ENCODE data around the gene HSD17B1. TPM values are rescaled to one million over a fixed set of nuclear protein-coding genes. Genes with fewer than 3 reads are reported as not detected.

Gene HSD17B1
- total RNA-seq, 1 experiment from 2014 or later, result 1.3 TPM

DNA sequence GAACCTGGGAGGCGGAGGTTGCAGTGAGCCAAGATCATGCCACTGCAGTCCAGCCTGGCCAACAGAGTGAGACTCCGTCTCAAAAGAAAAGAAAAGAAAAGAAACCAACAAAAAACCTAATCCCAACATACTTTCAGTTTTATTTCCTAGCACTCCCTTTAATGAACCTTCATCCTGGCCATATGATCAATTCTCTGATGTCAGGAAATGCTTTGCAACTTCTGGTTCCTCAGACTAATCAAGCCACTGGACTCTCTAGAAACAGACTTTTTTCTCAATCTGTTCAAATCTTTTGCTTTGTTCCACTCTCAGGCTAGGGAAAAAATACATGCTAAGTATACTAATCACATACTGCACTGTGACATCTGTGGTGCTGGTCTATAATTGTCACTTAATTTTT lies 38.2 kb downstream of the HSD17B1 start:
- Histone ChIP-seq H3K4me2 (no peak overlapping the region), H3K27me3 (ENCODE audit: insufficient read depth, low read depth) (no peaks in the 10 kb centered on the region), H2AFZ (no peak overlapping the region), H4K20me1 (ENCODE audit: insufficient read depth) (no peaks in the 10 kb centered on the region), H3K9me3 (ENCODE audit: insufficient read depth, low read depth) (no peaks in the 10 kb centered on the region), H3K9me2 (ENCODE audit: insufficient read depth) (no peaks in the 10 kb centered on the region), H3K4me3 (no peak overlapping the region), H3F3A (ENCODE audit: insufficient read depth, low read depth) (peaks cover 4% of the 10 kb centered on the region; the same call in 1 of the 2 replicates), H3K27ac (no peak overlapping the region), H3K36me3 (ENCODE audit: low read depth) (peaks cover 10% of the 10 kb centered on the region; the same call in 1 of the 2 replicates), H3K79me2 (ENCODE audit: low read depth) (no peaks in the 10 kb centered on the region), H3K4me1 (replicated peaks; ENCODE audit: insufficient read depth) (no peaks in the 10 kb centered on the region)
- BruUV-seq (replicated peaks), result no TSS peak
- ChIA-PET CTCF (no interaction called here), POLR2A (ENCODE audit: unreplicated experiment) (no interaction called here)
- intact Hi-C loops (cut with micrococcal nuclease; ENCODE audit: unreplicated experiment), result no loop called here
- TF ChIP-seq EZH2 (IDR thresholded peaks at IDR 0.05; ENCODE audit: low read depth), result no peak
- TF ChIP-seq, protein P1, sequence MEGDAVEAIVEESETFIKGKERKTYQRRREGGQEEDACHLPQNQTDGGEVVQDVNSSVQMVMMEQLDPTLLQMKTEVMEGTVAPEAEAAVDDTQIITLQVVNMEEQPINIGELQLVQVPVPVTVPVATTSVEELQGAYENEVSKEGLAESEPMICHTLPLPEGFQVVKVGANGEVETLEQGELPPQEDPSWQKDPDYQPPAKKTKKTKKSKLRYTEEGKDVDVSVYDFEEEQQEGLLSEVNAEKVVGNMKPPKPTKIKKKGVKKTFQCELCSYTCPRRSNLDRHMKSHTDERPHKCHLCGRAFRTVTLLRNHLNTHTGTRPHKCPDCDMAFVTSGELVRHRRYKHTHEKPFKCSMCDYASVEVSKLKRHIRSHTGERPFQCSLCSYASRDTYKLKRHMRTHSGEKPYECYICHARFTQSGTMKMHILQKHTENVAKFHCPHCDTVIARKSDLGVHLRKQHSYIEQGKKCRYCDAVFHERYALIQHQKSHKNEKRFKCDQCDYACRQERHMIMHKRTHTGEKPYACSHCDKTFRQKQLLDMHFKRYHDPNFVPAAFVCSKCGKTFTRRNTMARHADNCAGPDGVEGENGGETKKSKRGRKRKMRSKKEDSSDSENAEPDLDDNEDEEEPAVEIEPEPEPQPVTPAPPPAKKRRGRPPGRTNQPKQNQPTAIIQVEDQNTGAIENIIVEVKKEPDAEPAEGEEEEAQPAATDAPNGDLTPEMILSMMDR (conservative IDR thresholded peaks at IDR 0.05), result no peak
- no peak for DNase-seq

DNA sequence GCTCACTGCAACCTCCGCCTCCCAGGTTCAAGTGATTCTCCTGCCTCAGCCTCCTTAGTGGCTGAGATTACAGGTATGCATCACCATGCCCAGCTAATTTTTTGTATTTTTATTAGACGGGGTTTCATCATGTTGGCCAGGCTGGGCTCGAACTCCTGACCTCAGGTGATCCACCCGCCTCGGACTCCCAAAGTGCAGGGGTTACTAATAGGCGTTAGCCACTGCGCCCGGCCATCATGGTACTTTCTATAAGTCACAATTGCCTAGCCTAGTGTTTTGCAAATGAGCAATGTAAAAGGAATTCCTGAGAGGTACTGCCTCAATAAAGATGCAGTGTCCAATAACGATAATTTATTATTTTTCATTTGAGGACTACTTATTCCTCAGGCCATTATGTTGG lies 38.7 kb downstream of the HSD17B1 start:
- Histone ChIP-seq H2AFZ (no peak overlapping the region), H3K9me2 (ENCODE audit: insufficient read depth) (no peaks in the 10 kb centered on the region), H3K4me2 (no peak overlapping the region), H3F3A (ENCODE audit: insufficient read depth, low read depth) (peaks cover 4% of the 10 kb centered on the region; the same call in 1 of the 2 replicates), H3K27me3 (ENCODE audit: insufficient read depth, low read depth) (no peaks in the 10 kb centered on the region), H3K9me3 (ENCODE audit: insufficient read depth, low read depth) (no peaks in the 10 kb centered on the region), H3K79me2 (ENCODE audit: low read depth) (no peaks in the 10 kb centered on the region), H3K4me3 (no peak overlapping the region), H3K4me1 (replicated peaks; ENCODE audit: insufficient read depth) (no peaks in the 10 kb centered on the region), H3K36me3 (ENCODE audit: low read depth) (peaks cover 10% of the 10 kb centered on the region; the same call in 1 of the 2 replicates), H4K20me1 (ENCODE audit: insufficient read depth) (no peaks in the 10 kb centered on the region), H3K27ac (no peak overlapping the region)
- no peak for TF ChIP-seq EZH2 (IDR thresholded peaks at IDR 0.05; ENCODE audit: low read depth)
- TF ChIP-seq, protein P1 (conservative IDR thresholded peaks at IDR 0.05), result no peak
- BruUV-seq (replicated peaks), result no TSS peak
- POLR2A ChIA-PET (ENCODE audit: unreplicated experiment), result no interaction called here
- no peak for DNase-seq
- intact Hi-C loops (cut with micrococcal nuclease; ENCODE audit: unreplicated experiment), result no loop called here
- CTCF ChIA-PET, result interaction anchor here (0.5 kb wide), 1 partner anchor 177 kb away, joined by 3 read pairs; no protein-coding TSS in a partner anchor

DNA sequence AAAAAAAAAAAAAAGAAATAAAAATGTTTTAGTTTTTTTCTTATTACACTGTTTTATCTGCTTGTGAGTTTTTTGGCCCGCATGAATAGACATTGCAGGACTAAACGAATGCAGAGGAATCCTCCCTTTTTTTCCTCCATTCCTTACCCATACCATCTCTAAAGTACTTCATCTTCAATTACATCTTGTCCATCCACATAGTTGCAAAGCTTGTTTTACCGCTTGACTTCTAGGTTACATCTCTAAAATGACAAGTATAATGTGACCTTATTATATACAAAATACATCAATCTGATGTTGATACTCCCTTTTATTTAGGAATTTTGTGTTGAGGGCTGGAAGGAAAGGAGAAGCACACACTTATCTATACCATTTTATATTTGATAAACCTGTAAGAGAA lies 43.7 kb downstream of the HSD17B1 start:
- H3K27me3 ChIP-seq (ENCODE audit: insufficient read depth, low read depth), result no peaks in the 10 kb centered on the region
- 0 out of 2 replicates have a peak, but pooled peaks cover 9% of the 10 kb centered on the region for H3K79me2 ChIP-seq (ENCODE audit: low read depth)
- H3K4me3 ChIP-seq, result no peak overlapping the region
- no peaks in the 10 kb centered on the region for H3K4me1 ChIP-seq (replicated peaks; ENCODE audit: insufficient read depth)
- TF ChIP-seq EZH2 (IDR thresholded peaks at IDR 0.05; ENCODE audit: low read depth), result no peak
- TF ChIP-seq, protein P1 (conservative IDR thresholded peaks at IDR 0.05), result no peak
- no peaks in the 10 kb centered on the region for H3K9me3 ChIP-seq (ENCODE audit: insufficient read depth, low read depth)
- no peak for DNase-seq
- H3K4me2 ChIP-seq, result no peak overlapping the region
- ChIA-PET POLR2A (ENCODE audit: unreplicated experiment) (no interaction called here), CTCF (no interaction called here)
- H3K36me3 ChIP-seq (ENCODE audit: low read depth), result peaks cover 5% of the 10 kb centered on the region; the same call in 1 of the 2 replicates
- H3K27ac ChIP-seq, result no peak overlapping the region
- intact Hi-C loops (cut with micrococcal nuclease; ENCODE audit: unreplicated experiment), result no loop called here
- no peaks in the 10 kb centered on the region for H3K9me2 ChIP-seq (ENCODE audit: insufficient read depth)
- H4K20me1 ChIP-seq (ENCODE audit: insufficient read depth), result no peaks in the 10 kb centered on the region; the same call in 1 of the 2 replicates
- no TSS peak for BruUV-seq (replicated peaks)
- peaks cover 3% of the 10 kb centered on the region for H3F3A ChIP-seq (ENCODE audit: insufficient read depth, low read depth)
- no peak overlapping the region for H2AFZ ChIP-seq
